GM12865 (cell line): ENCODE data around the gene UBC.
"Not testable (repeated sequence)": the region's sequence is repeated elsewhere in the genome, so short reads cannot be mapped to it uniquely, and the experiment has no call there.

ENCODE experiments used
- DNase-seq: peaks from one replicate; pipeline ENCODE4 v3.0.0; 2010; ENCODE audit warnings: low read depth
- H3K4me3 ChIP-seq: 2 replicates; pipeline ENCODE4 v1.5.1; 2011; ENCODE audit warnings: mild to moderate bottlenecking, low read depth, low read length, control low read depth
- TF ChIP-seq, protein P1 (sequence below): IDR thresholded peaks from 2 replicates; pipeline ENCODE4 v1.5.1; 2011; ENCODE audit warnings: low read length, control low read depth, low read depth, inconsistent platforms; ENCODE audit not compliant: insufficient read depth; ENCODE audit errors: missing control alignments

Gene UBC

DNA sequence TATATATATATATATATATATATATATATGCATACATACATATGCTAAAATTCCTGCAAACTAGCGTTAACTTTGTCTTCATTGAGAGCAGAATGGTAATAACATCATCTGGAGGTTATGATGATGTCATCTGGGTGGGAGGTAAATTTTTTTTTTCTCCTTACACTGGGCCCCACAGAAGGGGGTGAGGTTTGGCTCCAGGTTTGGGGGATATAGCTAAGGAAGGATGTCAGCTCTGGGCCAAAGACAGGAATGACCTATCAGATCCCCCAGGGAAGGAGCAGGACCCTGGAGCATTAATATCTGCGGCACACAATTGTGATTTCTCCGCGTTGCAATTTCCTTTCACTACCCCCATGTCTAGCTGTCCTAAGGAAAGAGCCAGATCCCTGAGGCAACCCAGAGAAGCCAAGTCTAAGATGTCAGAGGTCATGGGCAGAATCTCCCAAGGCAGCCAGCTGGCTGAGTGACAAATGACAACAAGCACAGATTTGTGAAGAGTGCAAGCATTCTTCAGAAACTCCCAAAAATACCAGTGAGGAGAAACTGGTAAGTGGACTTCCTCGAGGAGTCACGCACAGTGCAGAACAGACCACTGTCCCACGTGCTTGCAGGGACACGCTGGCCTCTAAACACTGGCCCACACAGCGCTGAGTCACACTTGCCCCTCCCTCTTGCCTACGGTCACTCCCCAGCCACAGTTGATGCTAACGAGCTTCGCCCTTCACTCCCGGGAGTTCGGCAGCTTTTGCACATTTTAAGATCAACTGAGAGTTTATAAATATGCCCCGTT, 9.9 kb downstream of the UBC start:
- TF ChIP-seq, protein P1, sequence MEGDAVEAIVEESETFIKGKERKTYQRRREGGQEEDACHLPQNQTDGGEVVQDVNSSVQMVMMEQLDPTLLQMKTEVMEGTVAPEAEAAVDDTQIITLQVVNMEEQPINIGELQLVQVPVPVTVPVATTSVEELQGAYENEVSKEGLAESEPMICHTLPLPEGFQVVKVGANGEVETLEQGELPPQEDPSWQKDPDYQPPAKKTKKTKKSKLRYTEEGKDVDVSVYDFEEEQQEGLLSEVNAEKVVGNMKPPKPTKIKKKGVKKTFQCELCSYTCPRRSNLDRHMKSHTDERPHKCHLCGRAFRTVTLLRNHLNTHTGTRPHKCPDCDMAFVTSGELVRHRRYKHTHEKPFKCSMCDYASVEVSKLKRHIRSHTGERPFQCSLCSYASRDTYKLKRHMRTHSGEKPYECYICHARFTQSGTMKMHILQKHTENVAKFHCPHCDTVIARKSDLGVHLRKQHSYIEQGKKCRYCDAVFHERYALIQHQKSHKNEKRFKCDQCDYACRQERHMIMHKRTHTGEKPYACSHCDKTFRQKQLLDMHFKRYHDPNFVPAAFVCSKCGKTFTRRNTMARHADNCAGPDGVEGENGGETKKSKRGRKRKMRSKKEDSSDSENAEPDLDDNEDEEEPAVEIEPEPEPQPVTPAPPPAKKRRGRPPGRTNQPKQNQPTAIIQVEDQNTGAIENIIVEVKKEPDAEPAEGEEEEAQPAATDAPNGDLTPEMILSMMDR = no peak
- no peak overlapping the region for H3K4me3 ChIP-seq
- DNase-seq = peak; percentile 70

DNA sequence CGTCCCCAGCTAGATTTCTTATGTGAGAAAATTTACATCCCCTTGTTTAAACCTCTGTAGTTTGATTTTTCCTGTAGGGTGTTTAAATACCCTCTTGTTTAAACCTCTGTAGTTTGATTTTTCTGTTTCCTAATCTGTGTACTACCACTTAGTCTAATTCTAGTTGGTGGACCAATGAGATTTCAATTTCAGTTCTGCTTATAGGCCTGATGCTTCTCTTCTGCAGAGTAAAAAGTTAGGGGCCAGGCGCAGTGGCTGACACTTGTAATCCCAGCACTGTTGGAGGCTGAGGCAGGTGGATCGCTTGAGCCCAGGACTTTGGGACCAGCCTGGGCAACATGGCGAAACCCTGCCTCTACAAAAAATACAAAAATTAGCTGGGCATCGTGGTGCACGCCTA, 11.5 kb downstream of the UBC start:
- no peak overlapping the region for H3K4me3 ChIP-seq
- TF ChIP-seq, protein P1 = no peak
- peak; percentile 65 for DNase-seq

DNA sequence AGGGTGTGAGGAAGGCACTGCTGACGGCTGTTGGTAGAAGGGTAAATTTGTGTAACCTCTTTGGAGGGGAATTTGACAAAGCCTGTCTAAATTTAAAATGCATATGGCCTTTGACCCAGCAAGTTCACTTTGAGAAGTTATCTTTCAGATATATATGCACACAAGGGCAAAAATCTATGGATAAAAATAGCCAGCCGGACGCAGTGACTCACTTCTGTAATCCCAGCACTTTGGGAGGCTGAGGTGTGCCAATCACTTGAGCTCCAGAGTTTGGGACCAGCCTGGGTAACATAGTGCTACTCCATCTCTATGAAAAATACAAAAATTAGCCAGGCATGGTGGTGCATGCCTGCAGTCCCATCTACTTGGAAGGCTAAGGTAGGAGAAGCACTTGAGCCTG, 13.4 kb downstream of the UBC start:
- TF ChIP-seq, protein P1 = no peak
- H3K4me3 ChIP-seq = no peak overlapping the region; the same call in 1 of the 2 replicates
- peak; percentile 47 for DNase-seq

DNA sequence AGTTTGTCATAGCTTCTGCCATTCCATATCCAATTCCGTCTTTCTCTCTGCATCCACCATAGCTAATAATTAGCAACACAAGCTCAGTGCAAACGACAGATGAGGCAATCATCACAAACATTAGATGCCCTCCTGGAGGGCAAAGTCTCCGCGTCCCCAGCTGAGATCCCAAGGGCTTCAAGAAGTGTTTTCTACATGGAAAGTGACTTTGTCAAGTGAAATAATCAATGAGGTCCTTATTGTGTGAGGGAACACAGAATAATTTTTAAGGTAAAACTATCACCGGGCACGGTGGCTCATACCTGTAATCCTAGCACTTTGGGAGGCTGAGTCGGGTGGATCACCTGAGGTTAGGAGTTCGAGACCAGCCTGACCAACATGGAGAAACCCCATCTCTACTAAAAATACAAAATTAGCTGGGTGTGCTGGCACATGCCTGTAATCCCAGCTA, 14.1 kb downstream of the UBC start:
- DNase-seq, H3K4me3 ChIP-seq: not testable (repeated sequence)

DNA sequence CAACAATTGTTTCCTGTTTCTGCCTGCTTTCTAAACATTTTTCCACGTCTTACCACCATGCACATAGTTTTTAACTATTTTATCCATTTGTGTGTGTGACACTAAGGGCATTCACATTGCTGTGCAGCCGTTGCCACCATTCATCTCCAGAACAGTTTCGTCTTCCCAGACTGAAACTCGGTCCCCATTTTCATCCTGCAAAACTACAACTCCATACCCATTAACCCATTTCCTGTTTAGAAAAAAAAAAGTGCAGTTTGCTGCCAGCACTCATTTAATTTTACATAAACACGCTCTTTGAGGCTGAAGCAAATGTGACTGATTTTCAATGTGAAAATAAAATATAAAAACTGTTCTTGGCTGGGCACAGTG, 15.5 kb downstream of the UBC start:
- H3K4me3 ChIP-seq = no peak overlapping the region
- DNase-seq = no peak
- TF ChIP-seq, protein P1 = no peak

DNA sequence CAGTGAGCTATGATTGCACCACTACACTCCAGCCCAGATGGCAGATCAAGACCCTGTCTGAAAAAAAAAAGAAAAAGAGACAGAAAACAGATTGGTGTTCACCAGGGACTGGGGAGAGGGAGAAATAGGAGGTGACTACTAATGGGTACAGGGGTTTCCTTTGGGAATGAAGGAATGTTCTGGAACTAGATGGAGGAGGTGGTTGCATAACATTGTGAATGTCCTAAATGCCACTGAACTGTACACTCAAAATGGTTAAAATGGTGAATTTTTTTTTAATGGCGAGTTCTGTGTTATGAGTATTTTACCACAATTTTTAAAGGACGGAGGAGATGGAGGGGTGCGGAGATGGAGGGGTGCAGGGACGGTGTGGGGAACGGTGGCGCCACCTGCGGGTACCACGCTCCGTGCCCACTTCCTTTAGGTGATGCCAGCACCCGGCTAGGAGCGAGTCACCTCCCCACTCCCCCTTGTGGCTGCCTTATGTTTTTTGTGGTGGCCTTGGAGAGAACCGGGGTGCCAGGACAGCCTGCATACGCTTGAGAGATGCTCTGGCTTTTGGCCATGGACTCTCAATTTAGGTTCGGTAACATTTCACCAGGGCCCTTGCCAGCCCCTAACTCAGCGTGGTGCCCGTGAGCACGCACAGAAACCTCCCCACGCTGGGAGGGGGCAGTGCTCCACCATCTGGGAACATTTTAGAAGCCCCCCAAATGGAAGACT, 16.1 kb downstream of the UBC start:
- no peak overlapping the region for H3K4me3 ChIP-seq
- DNase-seq = peak; percentile 73

DNA sequence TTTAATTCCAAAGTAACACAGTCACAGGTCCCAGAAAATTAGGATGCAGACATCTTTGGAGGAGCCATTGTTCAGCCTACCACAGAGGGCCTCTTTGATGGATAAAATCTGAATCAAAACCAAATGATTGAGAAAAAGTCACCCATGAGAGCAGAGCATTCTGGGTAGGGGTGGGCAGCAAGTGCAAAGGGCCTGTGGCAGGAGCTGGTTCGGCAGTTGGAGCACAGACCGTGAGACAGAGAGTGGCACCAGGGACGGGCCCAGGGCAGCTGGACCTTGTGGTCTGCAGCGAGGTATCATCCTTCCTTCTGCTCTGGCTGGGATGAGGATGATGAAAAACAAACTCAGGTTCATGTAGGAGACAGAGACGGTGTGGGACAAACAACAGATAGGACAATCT, 18.0 kb downstream of the UBC start:
- H3K4me3 ChIP-seq = no peak overlapping the region
- TF ChIP-seq, protein P1 = no peak
- no peak for DNase-seq

More for the DNA sequence above, 16.1 kb downstream of the UBC start:
- TF ChIP-seq, protein P1 = peak; percentile 64
